H1 (cell line): ENCODE measurements around the gene ITGAE. TPM values are rescaled to one million over a fixed set of nuclear protein-coding genes. Genes with fewer than 3 reads are reported as not detected.

Experiments used
- CTCF ChIA-PET: fragments of 300-600 bp; sonication (Branson Sonifier 250); formaldehyde crosslinking; loops from one replicate; lab custom pipeline; 2021; ENCODE audit not compliant: partially characterized antibody; lab: Charles Lee
- POLR2A ChIA-PET: fragments of 300-600 bp; sonication (Branson Sonifier 250); formaldehyde crosslinking; loops from one replicate; lab custom pipeline; 2021; ENCODE audit warnings: inconsistent platforms; ENCODE audit not compliant: partially characterized antibody; lab: Charles Lee
- DNase-seq, 2 experiments: peaks; one replicate each; pipeline versions ENCODE4 v3.0.0 to v3.0.0-alpha.2; 2010 to 2022; ENCODE audit warnings: low spot score in 2 of 2, low read depth in 1 of 2, mixed read lengths in 1 of 2
- FAIRE-seq: peaks from 2 replicates; lab custom pipeline; 2011; peaks lifted over from hg19 to GRCh38; lab: Jason Lieb, UNC
- H2AFZ ChIP-seq: 2 replicates; pipeline ENCODE4 v1.8.1; 2012; ENCODE audit warnings: low read length, inconsistent platforms
- H2AK5ac ChIP-seq: 2 replicates; pipeline ENCODE4 v1.6.1; 2013; ENCODE audit warnings: low read depth, low read length
- H2BK120ac ChIP-seq: replicated peaks from 2 replicates; pipeline ENCODE3; 2013; ENCODE audit warnings: low read depth, low read length, inconsistent platforms
- H2BK12ac ChIP-seq: 2 replicates; pipeline ENCODE4 v1.6.1; 2013; ENCODE audit warnings: low read depth, low read length
- H2BK15ac ChIP-seq: 2 replicates; pipeline ENCODE4 v1.6.1; 2013; ENCODE audit warnings: low read length
- H2BK20ac ChIP-seq: 2 replicates; pipeline ENCODE4 v1.6.1; 2013; ENCODE audit warnings: low read length
- H2BK5ac ChIP-seq: 2 replicates; pipeline ENCODE4 v1.6.1; 2013; ENCODE audit warnings: low read depth, low read length
- H3K14ac ChIP-seq: 2 replicates; pipeline ENCODE4 v1.6.1; 2013; ENCODE audit warnings: inconsistent platforms; ENCODE audit not compliant: insufficient read length
- H3K18ac ChIP-seq: 2 replicates; pipeline ENCODE4 v1.6.1; 2013; ENCODE audit warnings: low read length; ENCODE audit errors: extremely low read depth
- H3K23ac ChIP-seq: 2 replicates; pipeline ENCODE4 v1.6.1; 2013; ENCODE audit warnings: inconsistent platforms; ENCODE audit not compliant: insufficient read length
- H3K23me2 ChIP-seq: 2 replicates; pipeline ENCODE4 v1.6.1; 2013; ENCODE audit warnings: low read depth, low read length
- H3K27ac ChIP-seq: 2 replicates; pipeline ENCODE4 v1.6.1; 2011; ENCODE audit warnings: low read depth, low read length, inconsistent platforms
- H3K27me3 ChIP-seq, 4 experiments: replicated peaks in 1 of 4; 1 replicate in 1 of 4; 2 replicates in 3 of 4; pipeline versions ENCODE4 v1.6.1 to v1.8.1; 2011 to 2013; ENCODE audit warnings: low read length in 3 of 4, mild to moderate bottlenecking in 3 of 4, inconsistent platforms in 2 of 4, mixed read lengths in 2 of 4, moderate library complexity in 1 of 4; ENCODE audit not compliant: control insufficient read depth in 3 of 4, insufficient read depth in 3 of 4; ENCODE audit errors: extremely low read depth in 1 of 4
- H3K36me3 ChIP-seq, 4 experiments: 2 replicates each; pipeline versions ENCODE4 v1.6.1 to v1.8.1; 2011 to 2013; ENCODE audit warnings: mild to moderate bottlenecking in 4 of 4, low read length in 3 of 4, moderate library complexity in 2 of 4, control low read depth in 1 of 4, inconsistent platforms in 1 of 4; ENCODE audit not compliant: insufficient read depth in 4 of 4, control insufficient read depth in 2 of 4
- H3K4ac ChIP-seq: replicated peaks from 2 replicates; pipeline ENCODE3; 2013; ENCODE audit warnings: low read length, low read depth, mixed read lengths, inconsistent platforms; ENCODE audit not compliant: insufficient read length
- H3K4me1 ChIP-seq, 4 experiments: replicated peaks in 1 of 4; 1 replicate in 1 of 4; 2 replicates in 3 of 4; pipeline versions ENCODE4 v1.6.1 to v1.8.1; 2011 to 2013; ENCODE audit warnings: low read length in 3 of 4, inconsistent platforms in 2 of 4, mixed read lengths in 1 of 4; ENCODE audit not compliant: insufficient read depth in 4 of 4, control insufficient read depth in 3 of 4
- H3K4me2 ChIP-seq, 2 experiments: 2 replicates each; pipeline versions ENCODE4 v1.6.1 to v1.8.1; 2011 to 2013; ENCODE audit warnings: low read depth in 2 of 2, low read length in 2 of 2, control low read depth in 1 of 2, inconsistent platforms in 1 of 2, mild to moderate bottlenecking in 1 of 2; ENCODE audit not compliant: insufficient read depth in 1 of 2
- H3K4me3 ChIP-seq, 4 experiments: fragments of 200-600, 300-600 bp in 1 of 4; sonication (generic), shearing (Covaris generic), sonication (Bioruptor Twin) in 1 of 4; 2 replicates each; pipeline versions ENCODE4 v1.5.1 to v1.8.1; 2011 to 2016; ENCODE audit warnings: low read length in 4 of 4, low read depth in 3 of 4, control low read depth in 2 of 4, inconsistent platforms in 2 of 4, mild to moderate bottlenecking in 2 of 4, mixed read lengths in 1 of 4, moderate library complexity in 1 of 4; ENCODE audit not compliant: insufficient read depth in 2 of 4; ENCODE audit errors: extremely low read depth in 1 of 4
- H3K56ac ChIP-seq: replicated peaks from 2 replicates; pipeline ENCODE3; 2013; ENCODE audit warnings: low read depth, mild to moderate bottlenecking, mixed read lengths, low read length, inconsistent platforms; ENCODE audit not compliant: insufficient read length
- H3K79me1 ChIP-seq: 2 replicates; pipeline ENCODE4 v1.6.1; 2013; ENCODE audit warnings: low read depth, low read length, control low read depth
- H3K79me2 ChIP-seq, 2 experiments: 2 replicates each; pipeline versions ENCODE4 v1.6.1 to v1.8.1; 2012 to 2013; ENCODE audit warnings: low read length in 2 of 2, mild to moderate bottlenecking in 2 of 2, inconsistent platforms in 1 of 2; ENCODE audit not compliant: insufficient read depth in 2 of 2, control insufficient read depth in 1 of 2
- H3K9ac ChIP-seq, 4 experiments: replicated peaks in 1 of 4; 1 replicate in 1 of 4; 2 replicates in 3 of 4; pipeline versions ENCODE4 v1.6.1 to v1.8.1; 2011 to 2013; ENCODE audit warnings: low read depth in 3 of 4, low read length in 3 of 4, control low read depth in 2 of 4, mild to moderate bottlenecking in 2 of 4, moderate library complexity in 2 of 4, inconsistent platforms in 1 of 4; ENCODE audit errors: extremely low read depth in 1 of 4
- H3K9me3 ChIP-seq, 2 experiments: 2 replicates each; pipeline versions ENCODE4 v1.6.1 to v1.8.1; 2012 to 2013; ENCODE audit warnings: mild to moderate bottlenecking in 2 of 2, moderate library complexity in 2 of 2, control low read depth in 1 of 2, inconsistent platforms in 1 of 2, low read depth in 1 of 2, low read length in 1 of 2, mixed read lengths in 1 of 2; ENCODE audit not compliant: insufficient read depth in 2 of 2
- H4K20me1 ChIP-seq, 2 experiments: replicated peaks in 1 of 2; 2 replicates each; pipeline versions ENCODE3 to v1.8.1; 2011 to 2013; ENCODE audit warnings: inconsistent platforms in 2 of 2, low read length in 2 of 2, mild to moderate bottlenecking in 1 of 2; ENCODE audit not compliant: insufficient read depth in 2 of 2, control insufficient read depth in 1 of 2
- H4K5ac ChIP-seq: 2 replicates; pipeline ENCODE4 v1.6.1; 2013; ENCODE audit warnings: low read length, low read depth, mixed read lengths, inconsistent platforms; ENCODE audit not compliant: insufficient read length
- H4K8ac ChIP-seq: 2 replicates; pipeline ENCODE4 v1.8.0; 2013; ENCODE audit warnings: mild to moderate bottlenecking, moderate library complexity, low read length, inconsistent platforms; ENCODE audit not compliant: insufficient read depth; ENCODE audit errors: extremely low read depth
- H4K91ac ChIP-seq: replicated peaks from 2 replicates; pipeline ENCODE3; 2013; ENCODE audit warnings: low read length, mixed read lengths, inconsistent platforms; ENCODE audit not compliant: insufficient read length
- CHD1 ChIP-seq: IDR thresholded peaks from 2 replicates; pipeline ENCODE4 v1.6.1; 2012; ENCODE audit warnings: low read depth, low read length, improper control_type of control experiment
- GTF2F1 ChIP-seq: IDR thresholded peaks from 2 replicates; pipeline ENCODE4 v1.6.1; 2012; ENCODE audit warnings: low read depth, low read length, improper control_type of control experiment, borderline replicate concordance
- SUZ12 ChIP-seq: fragments of 200-600 bp; sonication (generic); IDR thresholded peaks from 2 replicates; pipeline ENCODE4 v1.6.1; 2012; ENCODE audit warnings: mild to moderate bottlenecking, inconsistent platforms, low read length, moderate library complexity, mixed read lengths
- TCF12 ChIP-seq: IDR thresholded peaks from 2 replicates; pipeline ENCODE4 v1.6.1; 2011; ENCODE audit warnings: low read depth, mild to moderate bottlenecking, low read length
- TEAD4 ChIP-seq: IDR thresholded peaks from 2 replicates; pipeline ENCODE4 v1.6.1; 2012; ENCODE audit warnings: low read depth, low read length, inconsistent platforms, mixed read lengths
- WGBS, 2 experiments: shearing (Covaris generic) in 1 of 2; methylation state at CpG; one replicate each; pipeline versions ENCODE4 v1.1.6 to v1.1.7; 2013 to 2015; ENCODE audit warnings: low lambda C conversion rate in 2 of 2, mixed read lengths in 2 of 2, inconsistent platforms in 1 of 2, low coverage in 1 of 2, missing lambda C conversion rate in 1 of 2; ENCODE audit not compliant: insufficient replicate concordance in 2 of 2, insufficient coverage in 1 of 2, insufficient read length in 1 of 2; ENCODE audit errors: extremely low coverage in 1 of 2, missing lambda C conversion rate in 1 of 2; 5-methylcytosine and 5-hydroxymethylcytosine counted together
- polyA plus RNA-seq, 7 experiments: library from polyadenylated mRNA; depleted of rRNA in 3 of 7; stranded (reverse) in 5 of 7; unstranded in 2 of 7; fragments of >200 nt in 5 of 7; fragments of 200-250 nt in 2 of 7; gene quantifications; 1 replicate in 5 of 7; 2 replicates in 1 of 7; 4 replicates in 1 of 7; pipeline versions ENCODE4 v1.2.1 to v1.2.3, GENCODE V29; 2011 to 2013; ENCODE audit warnings: missing spikeins in 2 of 7, mixed read lengths in 2 of 7
- total RNA-seq: library from RNA; stranded (reverse); fragmentation: NEBNext Ultra II Directional; extraction: Animal tissue kit (Norgen Biotek cat#: 25700); gene quantifications from 2 replicates; pipeline ENCODE4 v1.2.1, GENCODE V29; 2021

ITGAE gene
- total and polyA plus RNA-seq, 2 of the 8 experiments (the other 6 are each of a cell fraction or from before 2014, with no cell fraction given), result 23.2 to 43.1 TPM

DNA sequence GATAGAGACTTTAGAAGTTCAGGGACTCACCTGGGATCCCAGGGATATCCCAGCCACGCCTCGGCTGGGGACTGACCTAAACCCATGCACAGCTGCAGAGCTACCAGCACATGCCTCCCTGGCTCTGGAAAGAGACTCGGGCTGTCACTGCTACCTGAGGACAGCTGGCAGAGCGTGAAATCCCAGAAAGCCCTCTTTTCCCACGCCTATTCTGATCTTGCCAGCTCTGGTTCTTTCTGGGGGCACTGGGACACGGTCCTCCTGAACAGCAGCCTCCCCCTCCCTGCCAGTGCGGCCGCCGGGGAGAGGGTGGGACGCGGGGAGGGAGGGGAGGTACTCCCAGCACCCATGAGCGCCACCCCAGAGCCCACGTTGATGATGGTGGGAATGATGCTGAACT is 115.8 kb downstream of the ITGAE start:
- FAIRE-seq (no peak), DNase-seq (peak in 1 of 2 experiments; percentile 41)
- CTCF ChIA-PET, result no interaction called here
- H4K91ac ChIP-seq, result no peak overlapping the region
- H2BK12ac ChIP-seq, result no peak overlapping the region
- no peaks in the 10 kb centered on the region for H3K36me3 ChIP-seq
- H3K9ac ChIP-seq, result no peak overlapping the region
- no peak overlapping the region for H2BK20ac ChIP-seq
- H2AK5ac ChIP-seq, result no peak overlapping the region
- H3K18ac ChIP-seq, result peak overlapping the region; percentile 60; the same call in 1 of the 2 replicates
- no peak overlapping the region for H3K14ac ChIP-seq
- H3K23ac ChIP-seq, result no peak overlapping the region
- H2BK15ac ChIP-seq, result no peak overlapping the region
- H4K8ac ChIP-seq, result no peak overlapping the region
- H3K23me2 ChIP-seq, result no peaks in the 10 kb centered on the region
- H3K27me3 ChIP-seq, result no peaks in the 10 kb centered on the region
- H3K4me2 ChIP-seq, result no peak overlapping the region
- peaks cover 0 to 4% of the 10 kb centered on the region in 2 experiments for H4K20me1 ChIP-seq
- no peaks in the 10 kb centered on the region for H3K79me2 ChIP-seq
- POLR2A ChIA-PET, result no interaction called here
- H4K5ac ChIP-seq, result no peak overlapping the region
- H3K27ac ChIP-seq, result no peak overlapping the region
- peaks cover 0 to 3% (median 0%) of the 10 kb centered on the region in 4 experiments; a peak in 3 of 7 replicates for H3K4me1 ChIP-seq
- TF ChIP-seq SUZ12 (no peak), GTF2F1 (no peak), CHD1 (no peak), TEAD4 (no peak), TCF12 (no peak)
- H3K4ac ChIP-seq, result no peak overlapping the region
- no peaks in the 10 kb centered on the region for H3K79me1 ChIP-seq
- H2AFZ ChIP-seq, result no peak overlapping the region
- no peak overlapping the region for H2BK120ac ChIP-seq
- WGBS, 2 experiments, result 95% methylated on average over 6 of the region's 13 CpGs; no CpG with 5 or more reads in 1 of the 2 experiments
- no peak overlapping the region for H2BK5ac ChIP-seq
- H3K56ac ChIP-seq, result no peak overlapping the region
- no peak overlapping the region for H3K4me3 ChIP-seq
- no peaks in the 10 kb centered on the region for H3K9me3 ChIP-seq
